Stomach (tissue), 9 donors: Measurements from ENCODE around the gene MAPRE2. TPM values are rescaled to one million over a fixed set of nuclear protein-coding genes. Genes with fewer than 3 reads are reported as not detected.
A peak's percentile ranks its signal among the peaks of the same experiment; 100 is the strongest.

Source experiments
- DNase-seq, 2 donors: peaks; one replicate each; pipeline versions ENCODE4 v3.0.0 to v3.0.0-alpha.2; 2013 to 2019
- H3K27ac ChIP-seq, 5 donors: fragments of 200-600 bp in 4 of 5; sonication (generic) in 4 of 5; one replicate each; pipeline ENCODE4 v1.5.1; 2013 to 2019; ENCODE audit warnings: mild to moderate bottlenecking in 1 of 5, moderate library complexity in 1 of 5
- H3K27me3 ChIP-seq, 3 donors: fragments of 200-600 bp; sonication (generic); one replicate each; pipeline ENCODE4 v1.5.1; 2017 to 2019; ENCODE audit warnings: mixed run types in 1 of 3
- H3K36me3 ChIP-seq, 4 donors: fragments of 200-600 bp; sonication (generic); 1 replicate in 3 of 4; 2 replicates in 1 of 4; pipeline ENCODE4 v1.5.1; 2016 to 2019
- H3K4me1 ChIP-seq, 4 donors: fragments of 200-600 bp; sonication (generic); one replicate each; pipeline ENCODE4 v1.5.1; 2016 to 2019
- H3K4me3 ChIP-seq, 4 donors: fragments of 200-600 bp; sonication (generic) in 3 of 4; one replicate each; pipeline ENCODE4 v1.5.1; 2016 to 2019; ENCODE audit warnings: mild to moderate bottlenecking in 1 of 4
- H3K9me3 ChIP-seq, 4 donors: fragments of 200-600 bp; sonication (generic); one replicate each; pipeline ENCODE4 v1.5.1; 2016 to 2019
- EP300 ChIP-seq: sonication (generic); formaldehyde crosslinking; IDR thresholded peaks from one replicate; pipeline ENCODE4 v1.6.1; 2017; ENCODE audit warnings: antibody characterized with exemption
- POLR2A ChIP-seq, 4 donors: fragments of 450-650 bp; IDR thresholded peaks; one replicate each; pipeline ENCODE4 v1.6.1; 2016; ENCODE audit warnings: antibody characterized with exemption in 4 of 4, control low read depth in 2 of 4, mild to moderate bottlenecking in 1 of 4, moderate library complexity in 1 of 4
- POLR2AphosphoS5 ChIP-seq, 3 donors: sonication (generic); formaldehyde crosslinking; IDR thresholded peaks; one replicate each; pipeline ENCODE4 v1.6.1; 2016; ENCODE audit warnings: antibody characterized with exemption in 3 of 3
- WGBS, 5 donors: extraction: QIAGEN DNeasy Blood & Tissue Kit in 3 of 5; methylation state at CpG; one replicate each; pipeline versions ENCODE4 v1.1.5 to v1.1.7; 2013 to 2018; 5-methylcytosine and 5-hydroxymethylcytosine counted together
- intact Hi-C: fragments of 100-400 bp; cut with DNase I; formaldehyde crosslinking; loops from one replicate; pipeline ENCODE4 v1.15.1; 2023; ENCODE audit warnings: low total_unique reads
- polyA plus RNA-seq, 3 donors: library from polyadenylated mRNA; stranded (reverse); fragments of 200-250 nt; gene quantifications; one replicate each; pipeline ENCODE4 v1.2.3, GENCODE V29; 2013
- total RNA-seq, 5 donors: library from RNA; depleted of rRNA; stranded (reverse); fragments of >200 nt; gene quantifications; one replicate each; pipeline versions ENCODE4 v1.1.0 to v1.2.3, GENCODE V29; 2014 to 2016
- TF ChIP-seq, protein P1 (sequence below), 7 experiments: fragments of 450-650 bp in 4 of 7; fragments of 200-600 bp in 3 of 7; sonication (generic) in 3 of 7; IDR thresholded peaks; one replicate each; pipeline ENCODE4 v1.5.1; 2016 to 2019; ENCODE audit warnings: antibody characterized with exemption in 7 of 7, control low read depth in 2 of 7, mild to moderate bottlenecking in 1 of 7
- donor health status: healthy with polysubstance abuse.
- donor health status: Bipolar disorder and iron deficiency.
- donor health status: healthy.

MAPRE2 gene
- total and polyA plus RNA-seq, 8 donors, result 7.4 to 258 (median 24.2) TPM

DNA sequence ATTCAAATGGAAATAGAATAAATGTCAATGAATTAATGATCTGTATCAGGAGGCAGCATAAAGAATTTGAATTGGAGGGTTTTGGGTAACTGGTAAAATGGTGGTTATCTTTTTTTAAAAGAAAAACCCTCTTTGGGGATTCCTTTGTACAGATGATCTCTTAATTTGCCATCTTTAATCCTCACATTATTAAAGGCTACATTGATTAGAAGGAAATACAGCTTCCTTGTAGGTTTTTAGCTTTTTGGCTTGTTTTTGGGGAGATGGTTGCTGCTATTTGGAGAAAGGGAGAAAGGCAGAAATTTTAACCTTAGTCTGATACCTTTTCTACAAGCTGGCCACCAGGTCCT is 600 bp upstream of the MAPRE2 start:
- Histone ChIP-seq H3K36me3 (no peaks in the 10 kb centered on the region), H3K4me3 (peak overlapping the region; percentile 62 to 81 (median 78)), H3K4me1 (peaks cover 15 to 78% (median 52%) of the 10 kb centered on the region in 4 donors), H3K9me3 (no peaks in the 10 kb centered on the region), H3K27ac (peak overlapping the region in 4 of 5 donors; percentile 84 to 91 (median 88)), H3K27me3 (no peaks in the 10 kb centered on the region)
- no peak for TF ChIP-seq POLR2A (IDR thresholded peaks at IDR 0.05)
- no peak for TF ChIP-seq EP300
- no peak for DNase-seq
- intact Hi-C loops, result no loop called here

- TF ChIP-seq EP300, result no peak
- TF ChIP-seq POLR2A (IDR thresholded peaks at IDR 0.05), result no peak
- TF ChIP-seq, protein P1, sequence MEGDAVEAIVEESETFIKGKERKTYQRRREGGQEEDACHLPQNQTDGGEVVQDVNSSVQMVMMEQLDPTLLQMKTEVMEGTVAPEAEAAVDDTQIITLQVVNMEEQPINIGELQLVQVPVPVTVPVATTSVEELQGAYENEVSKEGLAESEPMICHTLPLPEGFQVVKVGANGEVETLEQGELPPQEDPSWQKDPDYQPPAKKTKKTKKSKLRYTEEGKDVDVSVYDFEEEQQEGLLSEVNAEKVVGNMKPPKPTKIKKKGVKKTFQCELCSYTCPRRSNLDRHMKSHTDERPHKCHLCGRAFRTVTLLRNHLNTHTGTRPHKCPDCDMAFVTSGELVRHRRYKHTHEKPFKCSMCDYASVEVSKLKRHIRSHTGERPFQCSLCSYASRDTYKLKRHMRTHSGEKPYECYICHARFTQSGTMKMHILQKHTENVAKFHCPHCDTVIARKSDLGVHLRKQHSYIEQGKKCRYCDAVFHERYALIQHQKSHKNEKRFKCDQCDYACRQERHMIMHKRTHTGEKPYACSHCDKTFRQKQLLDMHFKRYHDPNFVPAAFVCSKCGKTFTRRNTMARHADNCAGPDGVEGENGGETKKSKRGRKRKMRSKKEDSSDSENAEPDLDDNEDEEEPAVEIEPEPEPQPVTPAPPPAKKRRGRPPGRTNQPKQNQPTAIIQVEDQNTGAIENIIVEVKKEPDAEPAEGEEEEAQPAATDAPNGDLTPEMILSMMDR (IDR thresholded peaks at IDR 0.05), result no peak
- no peak for TF ChIP-seq POLR2AphosphoS5 (IDR thresholded peaks at IDR 0.05)
- no peak for DNase-seq
- peak overlapping the region; percentile 62 to 81 (median 78) for H3K4me3 ChIP-seq
- no peaks in the 10 kb centered on the region for H3K9me3 ChIP-seq
- H3K36me3 ChIP-seq, result no peaks in the 10 kb centered on the region
- peak overlapping the region; percentile 84 to 91 (median 87) for H3K27ac ChIP-seq
- no peaks in the 10 kb centered on the region for H3K27me3 ChIP-seq
- intact Hi-C loops, result no loop called here
- H3K4me1 ChIP-seq, result peaks cover 20 to 91% (median 59%) of the 10 kb centered on the region in 4 donors
- 0 to 5% (median 2%) methylated on average over 11 of the region's 11 CpGs for WGBS, 5 donors
Measured at GRCh38 chr18:35041815-35042387, 688 bp downstream of the MAPRE2 start.

- Histone ChIP-seq H3K27ac (peak overlapping the region; percentile 84 to 91 (median 87)), H3K9me3 (no peaks in the 10 kb centered on the region), H3K27me3 (no peaks in the 10 kb centered on the region), H3K36me3 (no peaks in the 10 kb centered on the region), H3K4me3 (peak overlapping the region; percentile 62 to 81 (median 78)), H3K4me1 (peaks cover 20 to 87% (median 61%) of the 10 kb centered on the region in 4 donors)
- TF ChIP-seq POLR2AphosphoS5 (IDR thresholded peaks at IDR 0.05), result no peak
- TF ChIP-seq, protein P1 (IDR thresholded peaks at IDR 0.05), result no peak
- TF ChIP-seq POLR2A (IDR thresholded peaks at IDR 0.05), result no peak
- TF ChIP-seq EP300, result no peak
- 2 to 12% (median 10%) methylated on average over 5 of the region's 5 CpGs for WGBS, 5 donors
- intact Hi-C loops, result no loop called here
- DNase-seq, result peak in 1 of 2 donors; percentile 59
Measured at GRCh38 chr18:35042389-35043071, 1.3 kb downstream of the MAPRE2 start.

GRCh38 chr18:35043207-35043606 is 2.0 kb downstream of the MAPRE2 start:
- Histone ChIP-seq H3K9me3 (no peaks in the 10 kb centered on the region), H3K27me3 (no peaks in the 10 kb centered on the region), H3K4me3 (peak overlapping the region in 3 of 4 donors; percentile 62 to 81 (median 80)), H3K4me1 (peaks cover 20 to 82% (median 61%) of the 10 kb centered on the region in 4 donors), H3K27ac (peak overlapping the region in 4 of 5 donors; percentile 84 to 91 (median 88)), H3K36me3 (no peaks in the 10 kb centered on the region)
- intact Hi-C loops, result no loop called here
- DNase-seq, result no peak
- TF ChIP-seq EP300 (no peak), POLR2AphosphoS5 (IDR thresholded peaks at IDR 0.05) (no peak), POLR2A (IDR thresholded peaks at IDR 0.05) (no peak)
- TF ChIP-seq, protein P1 (IDR thresholded peaks at IDR 0.05), result no peak
- 29 to 53% (median 34%) methylated on average over 5 of the region's 5 CpGs for WGBS, 5 donors

DNA sequence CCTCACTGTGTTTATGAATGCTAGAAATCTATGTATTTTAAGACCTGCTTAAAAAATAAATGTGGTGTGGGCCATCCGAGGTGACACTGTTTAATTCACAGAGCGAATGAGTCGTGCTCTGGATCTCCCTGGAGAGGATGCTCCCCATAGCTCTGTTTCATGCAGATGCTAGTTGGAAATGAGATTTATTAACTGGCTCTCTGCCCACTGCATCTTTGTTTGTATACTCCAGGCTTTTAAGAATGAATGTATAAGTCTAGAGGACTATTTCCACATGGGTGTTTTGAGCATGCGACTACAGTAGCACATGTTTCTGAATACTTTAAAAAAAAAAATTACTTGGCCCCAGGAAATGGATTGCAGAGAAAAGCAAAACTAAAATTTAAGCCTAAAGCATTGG is 3.9 kb downstream of the MAPRE2 start:
- Histone ChIP-seq H3K9me3 (no peaks in the 10 kb centered on the region), H3K27me3 (no peaks in the 10 kb centered on the region), H3K27ac (peak overlapping the region in 2 of 5 donors; percentile 21 to 91), H3K36me3 (no peaks in the 10 kb centered on the region), H3K4me3 (no peak overlapping the region), H3K4me1 (peaks cover 26 to 80% (median 64%) of the 10 kb centered on the region in 4 donors)
- TF ChIP-seq POLR2A (IDR thresholded peaks at IDR 0.05) (no peak), POLR2AphosphoS5 (IDR thresholded peaks at IDR 0.05) (no peak), EP300 (no peak)
- TF ChIP-seq, protein P1 (IDR thresholded peaks at IDR 0.05), result no peak
- intact Hi-C loops, result no loop called here
- 49 to 68% (median 60%) methylated on average over 4 of the region's 4 CpGs for WGBS, 5 donors
- peak in 1 of 2 donors; percentile 76 for DNase-seq
